NCI-H2196 (cell line): ENCODE results near the gene LMF1.

Source experiments
- DNase-seq: peaks from one replicate; lab custom pipeline; 2025; ENCODE audit not compliant: unreplicated experiment; lab: John Stamatoyannopoulos, UW

Gene LMF1

DNA sequence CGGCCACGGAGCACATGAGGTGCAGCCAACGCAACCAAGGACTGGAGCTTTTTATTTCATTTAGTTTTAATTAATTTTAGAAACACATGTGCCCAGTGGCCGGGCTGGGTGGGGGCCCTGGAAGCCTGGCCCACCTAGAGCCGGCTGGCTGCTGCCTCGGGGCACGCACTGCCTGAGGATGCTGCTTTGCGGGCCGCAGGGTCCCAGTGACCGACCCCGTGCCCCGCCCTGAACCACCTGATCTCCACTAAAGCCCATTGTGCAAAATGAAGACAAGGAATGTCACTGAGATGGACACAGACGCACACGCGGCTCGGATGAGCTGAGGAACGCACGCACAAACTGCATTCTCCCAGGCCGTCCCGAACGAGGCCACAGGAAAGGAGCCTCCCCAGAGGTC, 39.6 kb downstream of the LMF1 start:
- no peak for DNase-seq

- no peak for DNase-seq
Observed at GRCh38 chr16:930511-930910, 40.3 kb downstream of the LMF1 start.

GRCh38 chr16:930076-930475, 40.7 kb downstream of the LMF1 start:
- DNase-seq, result no peak

DNA sequence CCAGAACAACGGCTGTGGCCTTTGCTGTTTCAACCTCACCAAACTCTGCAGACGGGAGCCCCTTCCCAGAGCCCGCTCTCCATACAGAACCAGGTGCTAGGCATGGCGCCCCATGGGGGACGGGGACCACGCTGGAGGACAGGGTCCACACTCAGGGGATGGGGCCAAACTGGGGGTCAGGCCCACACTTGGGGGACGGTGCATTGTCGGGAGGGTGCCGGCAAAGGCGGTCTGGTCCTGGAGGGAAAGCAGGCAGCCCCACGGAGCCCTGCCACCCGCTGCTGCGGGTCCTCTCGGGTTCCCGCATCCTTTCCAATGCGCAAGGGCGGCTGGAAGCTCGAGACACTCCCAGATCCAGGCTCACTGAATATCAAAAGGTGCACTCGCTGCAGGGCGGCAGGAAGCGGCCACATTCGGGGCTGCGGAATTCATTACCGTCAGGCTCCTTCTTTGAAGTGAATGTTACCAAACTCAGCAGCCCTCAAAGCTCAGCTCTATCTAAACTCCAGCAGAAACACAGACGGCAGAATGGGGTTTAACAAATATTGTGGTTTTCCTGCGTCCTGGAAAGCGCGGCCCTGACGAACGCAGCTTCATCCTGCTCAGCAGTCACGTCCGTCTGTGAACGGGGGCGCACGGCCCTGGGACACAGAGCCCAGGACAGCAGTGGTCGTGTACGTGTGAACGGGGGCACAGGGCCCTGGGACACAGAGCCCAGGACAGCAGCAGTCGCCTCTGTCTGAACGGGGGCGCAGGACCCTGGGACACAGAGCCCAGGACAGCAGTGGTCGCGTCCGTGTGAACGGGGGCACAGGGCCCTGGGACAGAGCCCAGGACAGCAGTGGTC, 41.3 kb downstream of the LMF1 start:
- no peak for DNase-seq

- DNase-seq, result no peak
Observed at GRCh38 chr16:928526-928925, 42.3 kb downstream of the LMF1 start.

GRCh38 chr16:927931-928330, 42.9 kb downstream of the LMF1 start:
- no peak for DNase-seq

DNA sequence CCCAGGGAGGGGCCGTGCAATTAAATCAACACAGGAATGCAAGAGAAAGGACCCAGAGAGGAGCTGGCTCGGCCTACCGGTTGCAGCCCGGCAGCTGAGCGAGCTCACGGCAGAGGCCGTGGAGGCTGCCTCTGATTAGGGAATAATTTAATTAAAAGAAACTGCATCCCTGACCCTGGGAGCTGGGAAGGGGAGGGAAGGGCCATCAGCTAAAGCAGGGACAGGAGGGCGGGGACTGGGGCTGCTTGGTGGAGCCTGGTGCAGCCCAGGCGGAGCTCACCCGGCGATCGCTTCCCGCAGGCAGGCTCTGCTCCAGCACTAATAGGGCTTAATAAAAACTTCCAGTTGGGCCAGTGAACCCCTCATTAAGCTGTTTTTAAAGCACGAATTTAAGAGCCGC, 43.4 kb downstream of the LMF1 start:
- DNase-seq, result no peak

DNA sequence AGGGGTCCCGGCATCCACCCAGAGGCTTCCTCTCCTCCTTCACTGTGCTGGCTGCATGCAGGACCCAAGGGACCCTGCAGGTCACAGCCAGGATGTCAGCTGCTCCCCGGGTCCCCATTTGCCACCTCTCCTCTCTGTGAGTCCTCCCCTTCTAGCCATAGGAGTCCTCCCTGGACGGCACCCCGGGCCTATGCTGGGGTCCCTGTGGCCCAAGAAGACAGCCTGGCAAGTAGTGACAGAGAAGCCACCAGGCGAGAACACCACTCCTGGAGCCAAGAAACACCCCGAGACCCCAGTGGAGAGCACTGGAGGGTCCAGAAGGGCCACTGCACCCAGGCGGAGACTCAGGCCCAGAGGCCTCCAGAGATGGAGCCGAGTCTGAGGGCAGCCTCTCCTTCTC, 44.1 kb downstream of the LMF1 start:
- DNase-seq, result no peak

- no peak for DNase-seq
Observed at GRCh38 chr16:924806-925205, 46.0 kb downstream of the LMF1 start.

DNA sequence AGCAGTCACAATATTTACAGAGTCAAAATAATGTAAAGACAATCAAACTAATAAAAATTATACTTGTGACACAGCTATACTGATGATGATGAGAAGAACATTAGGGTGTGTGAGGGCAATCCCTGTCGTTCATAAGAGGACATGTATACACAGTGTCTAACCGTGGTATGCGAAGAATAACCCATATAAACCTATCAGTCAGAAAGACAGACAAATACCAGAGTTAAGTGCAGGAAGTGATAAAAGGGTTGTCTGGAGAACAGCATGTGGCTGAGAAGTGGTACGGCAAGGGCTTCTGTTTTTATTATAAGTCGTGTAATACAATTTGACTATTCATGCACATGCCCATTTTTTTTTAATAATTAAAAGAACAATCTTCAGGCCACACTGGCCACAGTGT, 46.7 kb downstream of the LMF1 start:
- no peak for DNase-seq

DNA sequence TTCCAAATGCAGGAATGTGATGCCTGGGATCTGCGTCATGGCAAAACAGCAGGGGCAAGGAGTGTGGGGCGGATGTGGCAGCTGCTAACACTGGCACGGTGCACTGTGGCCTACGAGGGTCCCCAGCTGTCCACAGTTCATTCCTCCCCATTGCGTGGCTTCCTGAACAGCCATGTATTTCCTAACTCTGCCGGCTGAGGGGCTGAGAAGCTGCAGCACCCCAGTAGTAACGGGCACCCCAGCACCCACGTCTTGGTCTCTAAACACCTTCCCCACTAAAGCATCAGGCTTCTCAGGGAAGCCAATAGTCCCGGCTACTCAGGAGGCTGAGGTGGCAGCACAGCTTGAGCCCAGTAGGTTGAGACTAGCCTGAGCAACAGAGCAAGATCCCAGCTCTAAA, 47.6 kb downstream of the LMF1 start:
- DNase-seq, result no peak

DNA sequence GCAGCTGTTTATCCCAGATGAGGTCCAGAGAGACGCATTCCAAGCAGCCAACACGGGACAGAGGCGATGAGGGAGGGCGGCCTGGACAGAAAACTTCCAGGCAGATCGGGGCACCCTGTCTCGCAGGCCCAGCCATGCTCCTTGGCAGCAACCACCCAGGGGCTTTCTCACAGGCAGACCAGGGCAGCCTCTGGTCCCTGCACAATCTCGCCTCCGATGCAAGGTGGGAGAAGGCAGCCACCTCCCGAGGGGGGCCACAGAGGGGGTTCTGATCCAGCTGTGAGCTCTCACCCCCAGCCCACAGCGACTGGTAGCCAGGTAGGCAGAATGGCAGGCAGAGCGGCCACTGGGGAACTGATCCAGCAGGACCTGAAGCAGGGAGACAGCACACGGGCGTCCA, 48.7 kb downstream of the LMF1 start:
- no peak for DNase-seq

DNA sequence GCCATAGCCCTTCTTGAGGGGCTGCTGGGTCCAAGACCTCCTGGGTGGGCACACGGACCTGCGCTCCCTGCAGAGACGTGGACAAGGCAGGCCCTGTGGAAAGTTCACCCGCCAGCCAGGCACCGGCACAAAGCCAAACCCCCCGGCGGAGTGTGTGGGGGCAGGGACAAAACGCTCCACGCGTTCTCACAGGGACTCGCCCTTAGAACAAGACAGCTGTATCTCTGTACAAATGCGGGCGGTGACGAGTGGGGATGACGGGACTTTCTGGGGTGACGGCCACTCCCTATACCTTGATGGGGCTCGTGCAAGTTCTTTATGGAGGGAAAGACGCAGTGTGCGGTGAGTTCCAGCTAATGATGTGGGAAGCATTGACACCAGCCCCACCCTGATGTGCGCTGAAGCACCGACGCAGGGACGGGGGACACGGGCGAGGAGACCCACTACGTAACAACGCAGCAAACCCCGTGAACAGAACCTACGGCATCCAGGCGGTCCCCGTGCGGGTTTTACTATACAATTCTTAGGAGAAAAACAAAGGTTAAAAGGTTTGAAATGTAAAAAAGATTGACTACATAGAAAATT, 49.4 kb downstream of the LMF1 start:
- no peak for DNase-seq

- no peak for DNase-seq
Observed at GRCh38 chr16:920717-921116, 50.1 kb downstream of the LMF1 start.

DNA sequence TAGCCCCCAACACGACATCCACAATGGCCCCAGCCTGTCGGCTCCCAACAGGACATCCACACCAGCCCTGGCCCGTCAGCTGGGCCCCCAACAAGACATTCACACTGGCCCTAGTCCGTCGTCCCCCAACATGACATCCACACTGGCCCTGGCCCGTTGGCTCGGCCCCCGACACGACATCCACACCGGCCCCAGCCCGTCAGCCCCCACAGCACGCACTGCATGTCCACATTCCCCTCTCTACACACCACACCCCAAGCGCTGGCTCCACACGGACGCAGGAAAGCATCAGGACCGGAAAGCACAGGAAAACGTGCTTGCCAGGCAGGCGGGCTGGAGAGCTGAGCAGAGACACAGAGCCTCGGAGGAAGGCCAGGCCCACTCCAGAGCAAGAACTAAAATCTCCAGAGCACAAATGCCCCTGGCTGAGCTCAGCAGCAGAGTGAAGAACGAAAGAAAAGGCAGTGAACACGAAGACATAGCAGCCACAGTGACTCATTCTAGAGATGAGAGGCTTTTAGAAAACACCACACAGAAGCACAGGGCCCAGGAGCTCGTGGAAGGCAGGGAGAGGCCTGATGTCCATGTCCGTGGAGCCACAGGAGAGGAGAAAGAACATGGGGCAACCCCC, 50.6 kb downstream of the LMF1 start:
- DNase-seq, result no peak

- DNase-seq, result no peak
Observed at GRCh38 chr16:919658-920050, 51.1 kb downstream of the LMF1 start.

DNA sequence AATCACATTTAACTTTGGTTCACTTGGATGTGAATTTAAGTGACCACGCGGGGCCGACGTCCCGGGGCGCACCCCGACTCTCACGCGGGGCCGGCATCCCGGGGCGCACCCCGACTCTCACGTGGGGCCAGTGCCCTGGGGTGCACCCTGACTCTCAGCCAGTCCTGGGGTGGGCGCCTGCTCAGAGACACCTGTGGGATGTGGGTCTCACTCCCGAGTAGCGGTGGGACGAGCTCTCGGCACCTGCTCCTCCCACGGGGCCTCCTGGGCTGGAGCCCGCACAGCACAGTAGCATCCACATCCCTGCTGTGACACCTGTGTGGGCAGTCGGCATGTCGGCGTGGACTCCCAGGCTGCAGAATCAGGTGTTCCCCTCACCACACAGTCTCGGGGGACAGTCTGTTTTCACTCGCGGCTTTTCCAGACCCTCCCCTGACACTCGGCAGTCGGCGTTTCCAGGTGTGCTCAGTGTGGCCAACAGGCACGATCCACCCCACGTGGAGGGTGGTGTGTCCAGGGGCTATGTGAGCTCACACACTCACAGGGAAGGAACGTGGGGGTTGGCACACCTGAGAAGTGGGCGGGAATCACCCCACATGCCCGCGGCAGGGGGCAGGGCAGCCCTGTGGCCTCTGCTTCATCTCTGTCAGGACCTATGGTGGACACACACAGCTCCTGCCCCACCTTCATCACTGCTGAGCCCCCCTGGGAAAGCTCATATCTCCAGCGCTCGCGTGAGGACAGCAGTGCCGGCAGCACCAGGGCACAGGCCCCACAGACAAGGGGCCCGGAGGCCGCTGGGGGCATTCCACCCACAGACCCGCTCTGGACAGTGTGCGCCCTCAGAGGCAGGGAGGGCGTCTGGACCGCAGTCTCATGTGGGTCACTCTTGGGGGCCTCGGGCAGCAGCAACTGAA, 51.8 kb downstream of the LMF1 start:
- DNase-seq, result no peak

DNA sequence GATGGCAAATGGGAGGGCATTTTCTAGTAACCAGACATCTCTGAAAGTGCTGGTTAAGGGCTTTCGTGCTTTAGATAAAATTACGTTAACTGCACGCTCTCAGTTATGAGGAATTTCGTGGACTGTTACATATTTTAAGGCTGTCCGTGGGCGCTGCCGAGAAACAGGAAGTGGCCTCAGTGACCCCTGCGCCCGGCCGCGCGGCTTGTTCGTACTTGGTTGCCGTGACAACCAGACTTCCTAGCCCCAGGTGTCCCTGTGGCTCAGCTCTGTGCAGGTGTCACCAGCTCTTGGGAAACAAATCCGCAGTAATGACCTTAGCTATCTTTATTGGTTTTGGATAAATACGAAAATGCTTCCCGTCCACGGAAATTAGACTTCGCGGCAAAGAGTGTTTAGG, 52.7 kb downstream of the LMF1 start:
- DNase-seq, result no peak

GRCh38 chr16:917591-918061, 53.2 kb downstream of the LMF1 start:
- DNase-seq, result no peak

DNA sequence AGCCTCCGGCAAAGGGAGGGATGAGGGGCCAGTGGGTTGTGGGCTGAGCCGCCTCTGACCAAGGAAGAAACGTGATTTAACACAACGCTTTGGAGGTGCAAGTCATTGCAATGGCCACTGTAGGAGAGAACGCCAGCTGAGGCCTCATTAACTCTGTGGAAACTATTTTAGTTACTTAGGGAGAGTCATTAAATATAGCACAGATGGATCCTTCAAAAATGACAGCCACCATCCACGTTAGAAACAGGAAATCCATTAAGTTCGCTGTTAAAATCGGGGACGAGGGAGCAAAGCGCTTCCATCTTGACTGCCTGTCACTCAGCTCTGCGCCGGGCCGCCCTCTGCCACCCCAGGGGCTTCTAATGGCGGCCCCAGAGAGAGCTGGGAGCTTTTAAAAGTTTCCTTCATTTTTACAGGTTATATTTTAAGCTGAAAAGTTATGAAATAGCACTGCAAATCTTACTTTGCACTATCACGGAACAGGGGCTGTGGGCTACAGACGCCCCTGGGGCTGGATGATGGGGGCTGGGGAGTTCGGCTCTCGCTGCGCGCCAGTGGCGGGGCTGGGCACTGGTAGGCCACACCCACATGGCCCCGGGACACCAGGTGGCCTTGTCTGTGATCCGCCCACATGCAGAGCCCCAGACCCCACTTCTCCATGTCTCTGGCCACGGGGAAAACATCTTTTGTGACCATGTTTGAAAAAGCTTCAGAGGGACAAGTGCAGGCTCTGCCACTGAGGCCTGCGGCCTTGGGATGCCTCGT, 54.6 kb downstream of the LMF1 start:
- DNase-seq, result no peak

DNA sequence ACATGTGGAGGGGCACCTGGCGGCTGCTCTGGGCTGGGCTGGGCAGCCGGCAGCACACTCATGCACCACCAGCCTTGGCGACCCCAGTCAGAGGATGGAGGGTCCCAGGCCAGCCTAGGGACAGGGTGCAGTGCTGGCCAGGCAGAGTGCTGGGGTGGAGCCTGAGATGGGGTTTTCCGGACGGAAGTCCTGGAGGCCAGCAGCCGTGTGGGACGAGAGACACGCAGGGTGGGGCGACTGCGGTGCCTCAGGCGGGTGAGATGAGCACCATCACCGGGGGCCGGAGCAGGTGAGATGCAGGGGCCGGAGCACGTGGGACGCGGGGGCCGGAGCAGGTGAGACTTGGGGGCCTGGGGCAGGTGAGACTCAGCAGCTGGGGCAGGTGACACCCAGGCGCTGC, 55.2 kb downstream of the LMF1 start:
- DNase-seq, result no peak
